Stimulated activated CD8-positive, alpha-beta memory T cell treated with anti-CD3 and anti-CD28 coated beads, Interleukin-2, amount 100 ng/mL, for 1 hour (primary cell): ENCODE measurements around the gene CIPC.

ENCODE experiments used
- DNase-seq, 2 donors: peaks; one replicate each; pipeline ENCODE4 v3.0.0-alpha.2; 2020; ENCODE audit warnings: low read depth in 2 of 2

Gene CIPC, protein sequence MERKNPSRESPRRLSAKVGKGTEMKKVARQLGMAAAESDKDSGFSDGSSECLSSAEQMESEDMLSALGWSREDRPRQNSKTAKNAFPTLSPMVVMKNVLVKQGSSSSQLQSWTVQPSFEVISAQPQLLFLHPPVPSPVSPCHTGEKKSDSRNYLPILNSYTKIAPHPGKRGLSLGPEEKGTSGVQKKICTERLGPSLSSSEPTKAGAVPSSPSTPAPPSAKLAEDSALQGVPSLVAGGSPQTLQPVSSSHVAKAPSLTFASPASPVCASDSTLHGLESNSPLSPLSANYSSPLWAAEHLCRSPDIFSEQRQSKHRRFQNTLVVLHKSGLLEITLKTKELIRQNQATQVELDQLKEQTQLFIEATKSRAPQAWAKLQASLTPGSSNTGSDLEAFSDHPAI

GRCh38 chr14:77097700-77098528 lies at the start of gene CIPC:
CIPC (plus strand) TSS chr14:77098258; CDS start chr14:77105709, 7,451 bp downstream.
- peak; percentile 97 to 98 for DNase-seq

DNA sequence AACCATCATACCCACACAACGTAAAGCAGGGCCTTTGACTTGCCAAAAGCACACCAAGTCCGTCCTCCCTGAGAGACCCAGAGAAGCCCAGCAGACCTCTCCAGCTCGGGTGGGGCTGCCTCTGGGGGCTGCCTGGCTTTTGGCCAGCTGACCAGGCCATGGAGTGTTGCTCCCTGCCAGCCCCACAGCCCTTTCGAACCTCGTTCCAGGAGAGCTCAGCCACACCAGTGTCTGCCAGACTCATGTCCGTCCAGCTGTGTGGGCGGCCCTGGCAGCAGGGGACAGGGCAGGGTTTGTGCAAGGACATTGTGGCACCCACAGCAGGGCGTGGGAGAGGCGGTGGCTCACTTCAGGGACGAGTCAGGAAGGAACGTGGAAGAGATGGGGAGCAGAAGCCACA lies 46.9 kb upstream of the CIPC start:
- DNase-seq = no peak

GRCh38 chr14:77052281-77053044 lies 45.6 kb upstream of the CIPC start:
- no peak for DNase-seq

DNA sequence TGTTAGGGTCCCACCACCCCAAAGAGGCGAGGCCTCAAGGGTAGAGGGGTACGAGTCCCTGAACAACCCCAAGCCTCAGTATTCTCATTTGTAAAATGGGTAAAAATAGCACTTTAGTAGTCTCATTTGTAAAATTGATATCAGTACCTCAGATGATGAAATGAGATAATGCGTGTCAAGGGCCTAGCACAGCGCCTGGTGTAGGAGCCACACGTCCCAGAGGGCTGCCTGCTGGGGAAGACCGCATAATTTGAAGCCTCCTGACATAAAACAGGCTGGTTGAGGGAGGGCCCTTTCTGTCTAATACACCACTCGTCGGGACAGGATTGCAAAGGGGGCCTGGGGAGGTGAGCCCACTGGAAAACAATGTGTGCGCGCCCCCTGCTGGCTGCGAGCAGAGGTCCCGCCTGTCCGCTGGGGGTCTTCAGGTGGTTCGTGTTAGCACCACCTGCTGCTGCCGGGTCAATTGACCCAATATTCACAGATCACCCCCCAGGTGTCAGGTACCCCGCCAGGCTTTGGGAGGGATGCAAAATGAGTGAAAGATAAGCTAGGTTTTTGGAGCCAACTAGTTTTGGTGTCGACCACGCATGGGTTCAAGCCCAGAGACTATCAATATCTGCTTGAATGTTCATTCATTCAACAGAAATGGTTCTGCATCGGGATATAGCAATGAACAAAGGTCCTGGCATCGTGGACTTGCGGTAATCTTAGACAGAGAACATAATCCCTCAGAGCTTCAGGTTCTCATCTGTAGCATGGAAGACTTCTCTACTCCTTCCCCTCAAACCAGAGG lies 44.8 kb upstream of the CIPC start:
- peak; percentile 62 to 72 for DNase-seq

GRCh38 chr14:77055306-77055705 lies 42.8 kb upstream of the CIPC start:
- no peak for DNase-seq

DNA sequence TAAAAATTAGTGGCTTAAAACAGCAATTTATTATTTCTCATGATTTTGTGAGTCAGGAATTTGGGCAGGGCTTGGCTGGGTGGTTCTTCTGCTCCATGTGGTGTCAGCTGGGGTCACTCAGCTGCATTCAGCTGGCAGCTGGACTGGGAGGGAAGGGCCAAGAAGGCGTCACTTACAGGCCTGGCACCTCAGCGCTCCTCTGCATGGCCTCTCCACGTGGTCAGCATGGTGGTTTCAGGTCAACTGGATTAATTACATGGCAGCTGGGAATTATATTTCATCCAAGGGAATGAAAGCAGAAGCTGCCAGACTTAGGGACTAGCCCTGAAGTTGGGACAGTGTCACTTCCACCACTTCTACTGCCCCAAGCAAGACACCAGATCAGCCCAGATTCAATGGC lies 42.1 kb upstream of the CIPC start:
- no peak for DNase-seq

GRCh38 chr14:77058117-77058516 lies 39.9 kb upstream of the CIPC start:
- DNase-seq = no peak

DNA sequence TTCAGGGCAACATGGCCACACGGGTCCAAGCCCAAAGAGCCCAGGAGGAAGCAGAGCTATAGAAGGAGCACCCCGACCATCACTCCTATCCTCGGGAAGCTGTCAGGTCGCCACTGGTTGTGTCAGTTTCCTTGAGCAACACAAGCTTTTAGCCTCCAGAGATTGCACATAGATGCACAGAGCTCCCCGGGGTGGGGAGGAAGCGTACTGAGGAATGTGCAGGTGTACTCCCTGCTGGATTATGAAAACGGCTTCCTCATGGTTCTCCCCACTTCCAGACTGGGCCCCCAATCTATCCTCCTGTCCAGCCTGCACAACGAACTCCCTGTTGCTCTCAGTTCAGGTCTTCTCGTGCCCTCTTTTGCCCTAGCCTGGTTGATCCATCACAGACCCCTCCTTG lies 39.3 kb upstream of the CIPC start:
- DNase-seq = no peak

- DNase-seq = no peak
These were observed 38.7 kb upstream of the CIPC start for GRCh38 chr14:77059276-77059915.

- DNase-seq = no peak
These were observed 36.3 kb upstream of the CIPC start for GRCh38 chr14:77061630-77062257.

- DNase-seq = no peak
These were observed 35.8 kb upstream of the CIPC start for GRCh38 chr14:77062261-77062660.

DNA sequence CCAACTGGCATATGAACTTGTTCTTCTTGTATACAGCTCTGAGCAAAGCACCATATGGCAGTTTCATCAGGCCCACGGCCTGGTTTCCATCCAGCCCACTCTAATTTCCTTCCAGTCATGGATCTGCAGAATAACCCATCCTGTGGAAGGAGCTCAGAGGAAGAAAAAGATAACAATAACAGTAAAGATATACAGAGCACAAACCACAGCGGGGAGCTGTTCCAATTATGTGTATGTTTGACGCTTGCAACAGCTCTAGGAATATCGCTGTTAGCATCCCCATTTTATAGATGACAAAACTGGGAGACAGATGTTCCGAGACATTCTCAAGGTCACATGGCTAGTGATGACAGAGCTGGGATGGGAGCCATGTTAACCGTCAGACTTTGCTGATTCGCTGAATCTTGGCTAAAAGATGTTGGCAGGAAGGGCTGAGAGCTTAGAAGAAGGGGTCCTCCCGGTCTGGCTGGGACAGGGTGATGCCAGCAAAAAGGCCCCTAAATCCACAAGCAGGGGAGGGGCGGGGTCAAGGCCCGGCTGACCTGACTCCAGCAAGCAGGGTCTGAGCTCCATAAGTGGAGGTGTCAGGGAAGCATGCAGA lies 34.4 kb upstream of the CIPC start:
- no peak for DNase-seq

DNA sequence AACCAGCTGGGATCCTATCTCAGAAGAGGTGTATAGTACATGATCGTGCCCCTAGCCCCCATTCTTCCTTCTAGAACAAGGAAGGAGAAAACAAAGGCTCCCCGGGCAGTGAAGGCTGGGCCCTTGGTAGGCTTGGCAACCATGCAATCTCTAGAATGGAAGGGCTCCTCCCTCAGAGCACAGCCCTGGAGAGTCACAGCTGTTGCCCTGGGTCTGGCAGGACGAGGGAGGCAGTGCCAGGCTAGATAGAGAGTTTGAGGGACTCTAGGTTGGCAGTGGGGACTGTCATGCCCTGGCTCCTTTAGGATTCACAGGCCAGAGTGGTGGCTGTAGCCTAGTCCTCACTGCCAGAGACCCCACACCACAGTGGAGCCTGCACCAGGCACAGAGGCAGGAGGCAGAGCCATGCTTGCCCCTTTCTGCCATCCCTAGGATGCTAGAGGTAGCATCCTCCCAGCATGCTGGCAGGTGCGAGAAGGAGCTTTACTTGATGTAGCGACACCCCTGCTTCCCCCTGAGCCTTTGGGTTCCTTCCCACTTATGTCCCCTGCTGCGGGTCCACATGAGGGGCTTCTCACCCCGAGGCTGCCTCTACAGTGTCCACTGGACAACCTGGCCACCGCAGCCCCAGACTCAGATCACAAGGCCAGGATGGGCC lies 33.4 kb upstream of the CIPC start:
- no peak for DNase-seq

DNA sequence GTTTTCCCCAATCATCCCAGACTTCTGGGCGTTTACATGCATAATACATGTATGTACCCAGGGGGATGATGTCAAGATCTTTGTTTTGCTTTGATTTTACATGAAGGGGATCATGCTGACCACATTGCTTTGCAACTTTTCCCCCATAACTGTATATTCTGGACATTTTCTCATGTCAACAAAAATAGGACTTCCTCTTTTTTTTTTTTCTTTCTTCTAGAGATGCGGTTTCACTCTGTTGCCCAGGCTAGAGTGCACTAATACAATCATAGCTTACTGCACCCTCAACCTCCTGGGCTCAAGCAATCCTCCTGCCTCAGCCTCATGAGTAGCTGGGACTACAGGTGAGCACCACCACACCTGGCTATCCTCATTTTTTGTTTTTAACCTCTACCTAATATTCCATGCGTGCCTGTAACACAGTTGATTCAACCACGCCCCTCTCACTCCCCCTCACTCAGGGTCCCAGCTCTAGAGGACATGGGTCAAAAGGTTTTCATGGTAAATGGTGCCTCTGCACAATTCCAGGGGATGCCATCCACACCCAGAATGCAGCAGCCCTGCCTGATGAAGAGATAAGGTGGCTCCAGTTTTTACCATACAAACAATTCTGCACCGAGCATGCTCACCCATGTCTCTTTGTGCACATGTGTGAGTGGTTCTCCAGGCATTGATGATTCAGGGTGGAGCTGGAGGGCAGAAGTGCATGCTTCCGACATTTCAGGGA lies 32.0 kb upstream of the CIPC start:
- no peak for DNase-seq

DNA sequence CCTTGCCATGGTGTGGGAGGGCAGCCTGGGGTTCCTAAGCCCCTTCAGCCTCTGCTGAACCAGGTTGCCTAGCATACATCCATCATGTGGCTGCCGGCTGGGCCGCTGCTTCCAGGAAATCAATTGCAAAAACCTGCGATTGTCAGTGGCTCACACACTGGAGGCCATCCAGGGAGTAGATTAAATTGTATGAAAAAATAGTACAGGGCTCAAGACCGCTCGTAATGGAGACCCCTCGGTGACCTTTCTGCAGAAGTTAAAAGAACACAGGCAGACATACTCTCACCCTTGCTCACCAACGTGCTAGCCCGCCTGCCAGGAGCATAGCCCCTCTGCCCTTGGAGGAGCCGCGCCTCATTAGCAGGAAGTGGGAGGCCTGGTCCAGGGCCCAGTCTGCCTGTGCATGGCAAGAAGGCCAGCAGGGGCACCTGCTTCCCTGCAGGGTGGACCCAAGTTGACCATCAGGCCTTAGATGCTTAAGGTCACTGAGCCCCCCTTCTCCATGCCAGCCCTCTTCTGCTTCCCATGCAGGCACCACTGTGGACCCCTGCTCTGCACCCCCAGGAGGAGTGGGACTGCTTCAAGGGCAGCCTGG lies 31.4 kb upstream of the CIPC start:
- no peak for DNase-seq

GRCh38 chr14:77067632-77068516 lies 30.2 kb upstream of the CIPC start:
- peak; percentile 21 to 28 for DNase-seq

GRCh38 chr14:77068517-77069200 lies 29.4 kb upstream of the CIPC start:
- DNase-seq = no peak
